Measurements from ENCODE around the gene ANO1. TPM values are rescaled to one million over a fixed set of nuclear protein-coding genes. Genes with fewer than 3 reads are reported as not detected.
A peak's percentile ranks its signal among the peaks of the same experiment; 100 is the strongest.

The ANO1 gene
- total RNA-seq, 1 donor from 2014 or later = 0.14 TPM

- Histone ChIP-seq H3K36me3 (ENCODE audit: insufficient read depth, low read length) (no peaks in the 10 kb centered on the region), H4K20me1 (ENCODE audit: insufficient read depth, low read length) (no peaks in the 10 kb centered on the region), H3K27me3 (ENCODE audit: insufficient read depth, low read length) (no peaks in the 10 kb centered on the region), H3K27ac (ENCODE audit: low read depth, low read length) (no peak overlapping the region), H3K79me2 (ENCODE audit: insufficient read depth, low read length) (no peaks in the 10 kb centered on the region), H3K9ac (ENCODE audit: low read length) (no peak overlapping the region), H3K4me1 (ENCODE audit: insufficient read depth, low read length) (no peaks in the 10 kb centered on the region), H3K4me2 (ENCODE audit: low read length) (no peak overlapping the region), H3K9me3 (ENCODE audit: insufficient read depth, low read depth, low read length) (no peaks in the 10 kb centered on the region), H3K4me3 (ENCODE audit: insufficient read depth, low read depth, low read length) (no peak overlapping the region), H2AFZ (ENCODE audit: low read depth, low read length) (no peak overlapping the region)
- Mint-ChIP-seq H3K4me3 (ENCODE audit: unreplicated experiment) (no peak overlapping the region), H3K36me3 (ENCODE audit: low read depth, unreplicated experiment) (peaks cover 1% of the 10 kb centered on the region), H3K27me3 (ENCODE audit: low read depth, unreplicated experiment) (peaks cover 57% of the 10 kb centered on the region), H3K27ac (ENCODE audit: unreplicated experiment) (no peak overlapping the region), H3K9me3 (ENCODE audit: unreplicated experiment) (peaks cover 2% of the 10 kb centered on the region), H3K4me1 (ENCODE audit: low read depth, unreplicated experiment) (no peaks in the 10 kb centered on the region)
- FAIRE-seq (no peak), DNase-seq (ENCODE audit: low read depth) (peak; percentile 16)
- TF ChIP-seq CTCF (IDR thresholded peaks at IDR 0.05; ENCODE audit: insufficient read depth, low read depth, low read length) (no peak), EZH2 (IDR thresholded peaks at IDR 0.05; ENCODE audit: insufficient read depth, low read length) (no peak)
Observed at GRCh38 chr11:70085815-70086769, 8.0 kb downstream of the ANO1 start.

- H3K4me1 Mint-ChIP-seq (ENCODE audit: low read depth, unreplicated experiment) = no peaks in the 10 kb centered on the region
- Histone ChIP-seq H3K4me2 (ENCODE audit: low read length) (no peak overlapping the region), H3K36me3 (ENCODE audit: insufficient read depth, low read length) (no peaks in the 10 kb centered on the region), H3K27ac (ENCODE audit: low read depth, low read length) (no peak overlapping the region), H3K27me3 (ENCODE audit: insufficient read depth, low read length) (no peaks in the 10 kb centered on the region), H3K9ac (ENCODE audit: low read length) (no peak overlapping the region), H3K9me3 (ENCODE audit: insufficient read depth, low read depth, low read length) (peaks cover 3% of the 10 kb centered on the region), H3K4me3 (ENCODE audit: insufficient read depth, low read depth, low read length) (no peak overlapping the region), H2AFZ (ENCODE audit: low read depth, low read length) (no peak overlapping the region), H3K4me1 (ENCODE audit: insufficient read depth, low read length) (no peaks in the 10 kb centered on the region), H3K79me2 (ENCODE audit: insufficient read depth, low read length) (no peaks in the 10 kb centered on the region), H4K20me1 (ENCODE audit: insufficient read depth, low read length) (no peaks in the 10 kb centered on the region)
- no peak overlapping the region for H3K27ac Mint-ChIP-seq (ENCODE audit: unreplicated experiment)
- TF ChIP-seq CTCF (IDR thresholded peaks at IDR 0.05; ENCODE audit: insufficient read depth, low read depth, low read length) = no peak
- TF ChIP-seq EZH2 (IDR thresholded peaks at IDR 0.05; ENCODE audit: insufficient read depth, low read length) = no peak
- peaks cover 8% of the 10 kb centered on the region for H3K9me3 Mint-ChIP-seq (ENCODE audit: unreplicated experiment)
- FAIRE-seq (no peak), DNase-seq (ENCODE audit: low read depth) (no peak)
- peaks cover 53% of the 10 kb centered on the region for H3K27me3 Mint-ChIP-seq (ENCODE audit: low read depth, unreplicated experiment)
- H3K36me3 Mint-ChIP-seq (ENCODE audit: low read depth, unreplicated experiment) = peaks cover 4% of the 10 kb centered on the region
- no peak overlapping the region for H3K4me3 Mint-ChIP-seq (ENCODE audit: unreplicated experiment)
Observed at GRCh38 chr11:70087446-70088167, 9.5 kb downstream of the ANO1 start.
